NCI-H226 (cell line): ENCODE data around the gene CFB.
"Not testable (repeated sequence)": the region's sequence is repeated elsewhere in the genome, so short reads cannot be mapped to it uniquely, and the experiment has no call there.

Experiments
- DNase-seq: peaks from one replicate; pipeline ENCODE4 v3.0.0-alpha.2; 2015

The CFB gene

DNA sequence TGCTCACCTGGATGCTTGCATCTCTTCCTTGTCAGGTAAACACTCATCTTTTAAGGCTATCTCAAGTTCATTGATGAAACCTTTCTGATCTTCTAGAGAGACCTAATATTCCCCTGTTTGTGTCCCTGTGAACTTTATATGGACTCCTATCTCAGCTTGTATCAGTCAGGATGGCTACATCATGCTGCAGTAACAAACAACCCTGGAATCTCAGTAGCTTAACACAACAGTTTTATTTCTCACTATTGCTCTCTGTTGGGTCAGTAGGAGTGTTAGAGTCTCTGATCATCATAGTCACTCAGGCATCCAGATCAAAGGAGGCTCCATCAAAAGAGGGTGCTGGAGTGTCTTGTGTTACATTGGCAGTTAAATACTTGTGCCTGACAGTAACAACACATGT lies 30.5 kb upstream of the CFB start:
- DNase-seq = no peak

DNA sequence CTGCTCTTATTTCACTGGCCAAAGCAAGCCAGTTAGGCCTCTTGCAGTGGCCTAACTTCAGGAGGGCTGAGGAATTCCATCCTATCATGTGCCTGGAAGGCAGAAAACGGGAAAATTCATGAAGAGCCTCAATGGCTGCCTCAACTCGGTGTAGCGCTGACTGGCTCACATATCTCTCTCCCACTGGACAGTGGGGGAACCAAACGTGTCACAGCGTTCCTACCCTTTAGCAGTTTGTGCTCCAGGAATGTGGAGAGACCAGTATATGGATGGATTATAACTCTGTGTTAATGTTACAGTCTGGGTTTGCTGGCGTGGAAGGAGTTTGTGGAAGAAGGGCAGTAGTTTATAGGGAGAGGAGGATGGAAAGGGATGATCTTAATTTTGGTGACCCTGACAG lies 30.1 kb upstream of the CFB start:
- no peak for DNase-seq

DNA sequence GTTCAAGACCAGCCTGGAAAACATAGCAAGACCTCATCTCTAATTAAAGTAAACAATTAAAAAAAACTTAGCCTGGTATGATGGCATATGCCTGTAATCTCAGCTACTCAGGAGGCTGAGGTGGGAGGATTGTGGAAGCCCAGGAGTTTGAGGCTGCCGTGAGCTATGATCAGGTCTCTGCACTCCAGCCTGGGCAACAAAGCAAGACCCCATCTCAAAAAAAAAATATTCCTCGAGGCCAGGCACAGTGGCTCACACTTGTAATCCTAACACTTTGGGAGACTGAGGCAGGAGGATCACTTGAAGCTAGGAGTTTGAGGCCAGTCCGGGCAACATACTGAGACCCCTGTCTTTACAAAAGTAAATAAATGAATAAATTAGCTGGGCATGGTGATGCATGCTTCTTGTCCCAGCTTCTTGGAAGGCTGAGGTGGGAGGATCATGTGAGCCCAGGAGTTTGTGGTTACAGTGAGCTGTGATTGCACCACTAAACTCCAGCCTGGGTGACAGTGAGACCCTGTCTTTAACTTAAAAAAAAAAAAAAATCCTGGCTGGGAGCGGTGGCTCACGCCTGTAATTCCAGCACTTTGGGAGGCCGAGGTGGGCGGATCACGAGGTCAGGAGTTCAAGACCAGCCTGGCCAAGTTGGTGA lies 27.7 kb upstream of the CFB start:
- DNase-seq = no peak

DNA sequence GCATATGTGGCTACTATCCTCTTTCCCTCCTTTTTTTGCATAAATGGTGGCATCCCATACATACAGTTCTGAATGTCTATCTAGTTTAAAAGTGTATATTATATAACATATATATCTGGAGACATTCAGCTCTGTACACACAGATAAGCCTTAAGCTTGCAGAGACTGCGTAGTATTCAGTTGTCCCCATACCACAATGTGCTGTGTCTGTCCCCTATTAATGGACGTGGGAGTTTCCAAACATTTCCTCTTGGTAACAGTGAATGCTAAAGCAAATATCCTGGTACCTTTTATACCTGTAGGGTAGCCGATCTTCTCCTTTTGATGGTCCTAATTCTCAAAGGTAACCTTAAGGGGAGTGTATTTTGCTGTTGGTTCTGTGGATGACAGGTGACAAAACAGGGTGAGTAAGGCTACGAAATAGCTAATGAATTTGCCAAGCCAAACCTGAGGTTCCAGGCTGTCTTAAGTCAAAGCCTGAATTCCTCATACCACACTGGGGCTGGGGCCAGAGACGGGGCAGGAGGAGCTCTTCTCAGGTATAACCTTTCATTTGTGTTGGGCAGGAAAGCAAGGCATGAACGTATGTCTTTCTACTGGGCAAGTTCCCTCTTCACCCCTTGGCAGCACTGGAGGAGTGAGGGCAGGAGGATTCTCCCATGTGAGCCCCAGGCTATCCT lies 26.1 kb upstream of the CFB start:
- no peak for DNase-seq

DNA sequence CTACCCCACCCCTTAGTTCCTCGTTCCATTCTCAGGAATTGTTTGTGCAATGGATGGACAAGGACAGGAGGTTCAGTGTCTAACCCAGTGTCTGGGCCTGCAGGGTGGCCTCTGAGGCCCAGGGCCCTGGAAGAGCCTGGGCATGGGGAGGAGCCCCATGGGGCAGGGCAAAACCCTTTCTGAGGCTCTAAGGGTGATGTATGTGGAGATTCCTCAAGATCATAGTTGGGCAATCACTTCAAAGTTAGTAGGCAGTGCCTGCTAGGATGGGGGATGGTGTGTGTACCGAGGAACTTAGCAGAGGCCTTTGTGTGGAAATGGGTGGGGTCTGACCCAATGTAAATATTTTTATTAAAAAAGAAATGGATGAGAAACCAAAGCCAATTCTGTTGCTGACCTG lies 25.1 kb upstream of the CFB start:
- DNase-seq = peak; percentile 32

DNA sequence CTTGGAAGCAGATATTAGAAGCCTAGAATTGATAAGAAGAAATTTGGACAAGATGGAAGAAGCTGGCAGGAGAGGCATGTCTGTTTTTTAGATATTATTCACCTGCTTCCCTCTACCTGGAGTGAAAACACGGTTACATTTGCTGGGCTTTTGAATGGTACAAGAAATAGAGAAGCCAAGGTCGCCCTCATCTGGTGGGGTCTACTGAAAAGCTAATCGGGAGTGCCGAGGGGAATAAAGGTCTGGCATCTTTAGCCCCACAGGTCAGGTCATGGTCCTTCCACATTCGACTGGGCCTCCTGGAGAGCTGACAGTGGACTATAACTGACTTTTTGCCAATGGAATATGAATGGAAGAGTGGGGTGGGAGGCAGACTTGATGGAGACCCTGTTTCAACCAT lies 23.0 kb upstream of the CFB start:
- no peak for DNase-seq

DNA sequence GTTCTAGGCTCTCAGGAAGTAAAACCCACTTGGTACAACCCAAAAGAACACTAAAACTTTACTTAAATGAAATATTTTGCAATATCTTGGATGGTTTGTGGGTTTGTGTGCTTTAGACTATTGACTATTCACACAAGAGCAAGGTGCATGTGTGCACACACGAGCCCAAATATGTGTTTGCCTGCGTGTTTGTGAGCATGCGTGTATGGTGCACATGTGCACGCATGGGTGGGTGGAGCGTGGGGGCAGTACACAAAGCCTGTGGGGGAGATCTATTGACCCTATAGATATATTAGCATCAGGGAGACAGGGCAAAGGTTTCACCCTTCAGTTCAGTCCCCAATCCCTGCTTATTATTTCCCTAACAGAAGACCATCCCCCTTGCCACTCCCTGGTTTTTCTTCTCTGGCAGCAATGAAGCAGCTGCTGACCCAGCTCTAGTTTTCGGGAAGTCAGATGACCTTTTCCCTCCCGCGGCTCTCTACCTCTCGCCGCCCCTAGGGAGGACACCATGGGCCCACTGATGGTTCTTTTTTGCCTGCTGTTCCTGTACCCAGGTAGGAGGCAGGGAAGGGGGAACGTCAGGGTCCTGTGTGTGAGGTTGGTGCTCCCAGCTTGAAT lies 18.5 kb upstream of the CFB start, which contains the start of gene C2:
C2 (plus strand) TSS at position 476 of the 621 bp plus-strand sequence; CDS start at position 512, 36 bp downstream.
- DNase-seq = no peak

DNA sequence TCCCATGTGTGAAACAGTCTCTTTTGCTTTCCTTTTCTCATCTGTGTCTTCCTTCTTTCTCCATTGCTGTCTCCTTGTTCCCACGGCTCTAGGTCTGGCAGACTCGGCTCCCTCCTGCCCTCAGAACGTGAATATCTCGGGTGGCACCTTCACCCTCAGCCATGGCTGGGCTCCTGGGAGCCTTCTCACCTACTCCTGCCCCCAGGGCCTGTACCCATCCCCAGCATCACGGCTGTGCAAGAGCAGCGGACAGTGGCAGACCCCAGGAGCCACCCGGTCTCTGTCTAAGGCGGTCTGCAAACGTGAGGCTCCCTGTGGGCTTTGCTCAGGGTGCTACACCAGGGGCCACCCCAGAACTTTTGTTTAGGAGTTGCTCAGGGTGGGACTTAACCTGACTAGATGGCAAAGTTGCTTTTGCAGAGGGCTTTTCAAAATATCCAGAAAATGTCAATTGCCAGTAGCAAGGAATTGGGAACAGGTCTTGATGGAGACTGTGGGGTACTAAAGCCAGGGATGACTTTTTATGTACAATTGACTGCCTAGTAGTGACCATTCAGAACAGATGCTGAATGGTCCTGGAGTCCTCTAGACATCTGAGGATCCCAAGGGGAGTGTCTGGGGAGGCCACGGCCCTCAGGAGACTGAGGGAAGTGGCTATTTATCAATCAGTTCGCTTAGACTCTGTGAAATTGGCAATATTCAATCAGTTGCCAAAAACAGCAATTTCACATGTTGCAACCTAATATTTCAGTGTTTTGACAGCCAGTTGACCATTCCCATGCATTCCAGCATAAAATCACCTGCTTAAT lies 17.8 kb upstream of the CFB start:
- DNase-seq = no peak

DNA sequence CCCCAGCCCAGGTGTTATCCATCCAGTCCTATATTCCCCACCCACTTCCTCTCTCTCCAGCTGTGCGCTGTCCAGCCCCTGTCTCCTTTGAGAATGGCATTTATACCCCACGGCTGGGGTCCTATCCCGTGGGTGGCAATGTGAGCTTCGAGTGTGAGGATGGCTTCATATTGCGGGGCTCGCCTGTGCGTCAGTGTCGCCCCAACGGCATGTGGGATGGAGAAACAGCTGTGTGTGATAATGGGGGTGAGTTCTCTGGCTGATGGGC lies 17.3 kb upstream of the CFB start:
- no peak for DNase-seq

DNA sequence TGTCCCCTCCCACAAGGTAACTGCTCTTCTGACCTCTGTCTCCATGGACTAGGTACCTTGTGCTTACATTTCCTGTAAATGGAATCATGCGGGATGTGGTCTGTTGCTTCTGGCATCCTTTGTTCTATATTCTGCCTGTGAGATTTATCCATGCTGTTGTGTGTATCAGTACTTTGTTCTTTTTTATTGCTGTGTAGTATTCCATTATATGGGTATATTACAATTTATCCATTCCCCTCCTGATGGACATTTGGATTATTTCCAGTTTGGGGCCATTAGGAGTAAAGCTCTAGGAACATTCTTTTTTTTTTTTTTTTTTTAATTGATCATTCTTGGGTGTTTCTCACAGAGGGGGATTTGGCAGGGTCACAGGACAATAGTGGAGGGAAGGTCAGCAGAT lies 14.9 kb upstream of the CFB start:
- DNase-seq = no peak

DNA sequence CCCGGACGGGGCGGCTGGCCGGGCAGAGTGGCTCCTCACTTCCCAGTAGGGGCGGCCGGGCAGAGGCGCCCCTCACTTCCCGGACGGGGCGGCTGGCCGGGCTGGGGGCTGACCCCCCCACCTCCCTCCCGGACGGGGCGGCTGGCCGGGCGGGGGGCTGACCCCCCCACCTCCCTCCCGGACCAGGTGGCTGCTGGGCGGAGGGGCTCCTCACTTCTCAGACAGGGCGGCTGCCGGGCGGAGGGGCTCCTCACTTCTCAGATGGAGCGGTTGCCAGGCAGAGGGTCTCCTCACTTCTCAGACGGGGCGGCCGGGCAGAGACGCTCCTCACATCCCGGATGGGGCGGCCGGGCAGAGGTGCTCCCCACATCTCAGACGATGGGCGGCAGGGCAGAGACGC lies 13.8 kb upstream of the CFB start:
- DNase-seq = not testable (repeated sequence)

DNA sequence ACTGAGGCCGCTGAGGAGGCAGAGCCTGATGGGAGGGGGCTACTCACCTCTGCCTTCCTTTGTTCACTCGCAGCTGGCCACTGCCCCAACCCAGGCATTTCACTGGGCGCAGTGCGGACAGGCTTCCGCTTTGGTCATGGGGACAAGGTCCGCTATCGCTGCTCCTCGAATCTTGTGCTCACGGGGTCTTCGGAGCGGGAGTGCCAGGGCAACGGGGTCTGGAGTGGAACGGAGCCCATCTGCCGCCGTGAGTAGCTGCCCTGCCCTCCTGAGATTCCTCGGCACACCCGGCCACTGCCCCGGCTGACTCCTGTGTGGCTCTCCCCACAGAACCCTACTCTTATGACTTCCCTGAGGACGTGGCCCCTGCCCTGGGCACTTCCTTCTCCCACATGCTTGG lies 12.4 kb upstream of the CFB start:
- no peak for DNase-seq

DNA sequence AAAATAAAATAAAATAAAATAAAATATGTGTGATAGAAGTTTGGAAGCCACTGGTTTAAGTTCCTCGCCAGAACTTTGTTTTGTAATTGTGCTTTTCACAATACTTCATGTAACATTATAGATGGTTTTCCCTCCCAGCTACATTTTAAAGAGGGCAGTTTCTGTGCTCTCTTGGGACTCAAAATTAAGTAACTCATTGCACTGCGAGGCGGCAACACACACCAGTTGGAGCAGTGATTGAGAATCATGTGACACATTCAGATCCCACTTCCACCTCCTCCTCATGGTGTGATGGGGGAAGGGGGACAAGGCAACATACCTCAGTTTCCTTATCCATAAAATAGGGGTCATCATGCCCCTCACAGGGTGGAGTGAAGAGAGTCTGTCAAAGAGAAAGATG lies 10.9 kb upstream of the CFB start:
- DNase-seq = no peak

DNA sequence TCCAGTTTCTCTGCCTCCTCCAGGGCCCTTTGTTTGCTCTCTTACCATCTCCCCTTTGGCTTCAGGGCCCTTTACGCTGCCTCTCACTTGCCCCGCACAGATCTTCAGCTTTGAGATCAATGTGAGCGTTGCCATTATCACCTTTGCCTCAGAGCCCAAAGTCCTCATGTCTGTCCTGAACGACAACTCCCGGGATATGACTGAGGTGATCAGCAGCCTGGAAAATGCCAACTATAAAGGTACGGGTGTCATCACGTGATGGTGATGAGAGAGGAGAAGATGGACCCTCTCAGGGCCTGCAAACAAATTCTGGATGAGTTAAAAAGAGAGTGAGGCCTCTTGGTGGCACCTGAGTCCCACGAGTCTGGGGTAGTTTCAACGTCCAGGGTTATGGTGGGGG lies 10.1 kb upstream of the CFB start:
- no peak for DNase-seq

DNA sequence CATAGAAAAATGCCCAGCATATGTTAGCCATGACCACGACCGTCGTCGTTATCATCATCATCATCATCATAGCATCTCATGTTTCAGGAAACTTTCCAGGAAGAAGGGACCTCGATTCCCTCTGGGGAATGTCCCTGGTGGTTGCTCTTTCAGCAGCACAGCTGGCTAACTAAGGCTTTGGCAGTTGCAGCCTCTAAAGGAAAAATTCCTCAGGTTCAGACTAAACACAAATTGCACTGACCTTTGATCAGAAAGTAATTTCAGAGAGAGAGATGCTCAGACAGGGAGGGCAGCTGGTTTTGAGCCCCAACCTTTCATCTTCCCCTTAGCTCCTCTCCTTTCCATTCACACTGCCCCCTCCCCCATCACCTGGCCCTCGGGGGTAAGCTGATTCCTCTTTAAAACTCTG lies 5.6 kb upstream of the CFB start:
- no peak for DNase-seq

DNA sequence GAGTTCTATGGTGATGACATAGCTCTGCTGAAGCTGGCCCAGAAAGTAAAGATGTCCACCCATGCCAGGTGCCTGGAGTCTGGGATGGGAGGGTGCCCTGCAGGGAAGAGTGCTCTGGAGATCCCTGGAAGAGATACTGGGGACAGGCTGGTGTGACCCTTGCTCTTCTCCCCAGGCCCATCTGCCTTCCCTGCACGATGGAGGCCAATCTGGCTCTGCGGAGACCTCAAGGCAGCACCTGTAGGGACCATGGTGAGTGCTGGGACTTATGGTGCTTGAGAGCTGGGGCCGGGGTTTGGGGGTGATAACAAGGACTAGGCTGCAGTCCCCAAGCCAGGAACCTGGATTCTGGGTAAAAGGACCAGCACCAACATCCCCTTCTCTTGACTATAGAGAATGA lies 2.2 kb upstream of the CFB start:
- DNase-seq = no peak

DNA sequence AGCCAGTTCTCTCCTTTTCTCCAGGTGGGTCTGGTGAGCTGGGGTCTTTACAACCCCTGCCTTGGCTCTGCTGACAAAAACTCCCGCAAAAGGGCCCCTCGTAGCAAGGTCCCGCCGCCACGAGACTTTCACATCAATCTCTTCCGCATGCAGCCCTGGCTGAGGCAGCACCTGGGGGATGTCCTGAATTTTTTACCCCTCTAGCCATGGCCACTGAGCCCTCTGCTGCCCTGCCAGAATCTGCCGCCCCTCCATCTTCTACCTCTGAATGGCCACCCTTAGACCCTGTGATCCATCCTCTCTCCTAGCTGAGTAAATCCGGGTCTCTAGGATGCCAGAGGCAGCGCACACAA lies 765 bp upstream of the CFB start:
- no peak for DNase-seq

DNA sequence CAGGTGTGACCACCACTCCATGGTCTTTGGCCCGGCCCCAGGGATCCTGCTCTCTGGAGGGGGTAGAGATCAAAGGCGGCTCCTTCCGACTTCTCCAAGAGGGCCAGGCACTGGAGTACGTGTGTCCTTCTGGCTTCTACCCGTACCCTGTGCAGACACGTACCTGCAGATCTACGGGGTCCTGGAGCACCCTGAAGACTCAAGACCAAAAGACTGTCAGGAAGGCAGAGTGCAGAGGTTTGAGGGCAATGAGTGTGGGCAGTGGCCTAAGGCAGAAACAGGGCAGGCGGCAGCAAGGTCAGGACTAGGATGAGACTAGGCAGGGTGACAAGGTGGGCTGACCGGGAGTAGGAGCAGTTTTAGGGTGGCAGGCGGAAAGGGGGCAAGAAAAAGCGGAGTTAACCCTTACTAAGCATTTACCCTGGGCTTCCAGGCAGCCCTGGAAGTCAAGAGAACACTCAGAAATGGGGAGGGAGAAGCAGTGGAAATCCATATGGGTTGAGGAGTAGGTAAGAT lies 533 bp downstream of the CFB start:
- DNase-seq = no peak

DNA sequence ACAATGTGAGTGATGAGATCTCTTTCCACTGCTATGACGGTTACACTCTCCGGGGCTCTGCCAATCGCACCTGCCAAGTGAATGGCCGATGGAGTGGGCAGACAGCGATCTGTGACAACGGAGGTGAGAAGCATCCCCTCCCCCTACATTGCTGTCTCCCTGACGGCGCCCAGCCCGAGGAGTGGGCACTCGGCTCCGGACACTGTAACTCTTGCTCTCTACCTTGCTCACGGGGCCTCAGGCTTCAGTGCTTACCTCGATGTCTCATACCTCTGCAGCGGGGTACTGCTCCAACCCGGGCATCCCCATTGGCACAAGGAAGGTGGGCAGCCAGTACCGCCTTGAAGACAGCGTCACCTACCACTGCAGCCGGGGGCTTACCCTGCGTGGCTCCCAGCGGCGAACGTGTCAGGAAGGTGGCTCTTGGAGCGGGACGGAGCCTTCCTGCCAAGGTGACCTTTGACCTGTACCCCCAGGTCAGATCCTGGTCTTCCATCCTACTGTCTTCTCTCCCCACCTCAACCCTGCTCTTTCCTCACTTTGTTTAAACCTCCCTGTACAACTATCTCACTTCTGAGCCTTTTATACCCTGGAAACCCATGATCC lies 1.3 kb downstream of the CFB start:
- DNase-seq = no peak

DNA sequence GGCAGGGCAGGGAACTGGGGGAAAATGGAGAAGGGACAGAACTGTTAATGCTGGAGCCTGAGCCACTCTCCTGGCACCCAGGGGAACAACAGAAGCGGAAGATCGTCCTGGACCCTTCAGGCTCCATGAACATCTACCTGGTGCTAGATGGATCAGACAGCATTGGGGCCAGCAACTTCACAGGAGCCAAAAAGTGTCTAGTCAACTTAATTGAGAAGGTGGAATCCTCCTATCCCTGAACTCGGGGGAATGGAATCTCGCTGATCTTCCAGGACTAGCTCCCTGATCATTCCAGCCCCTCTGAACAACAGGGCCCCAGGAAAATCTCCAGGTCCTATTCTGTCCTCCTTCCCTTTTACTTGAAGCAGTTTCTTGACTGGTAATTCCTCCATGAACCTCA lies 2.0 kb downstream of the CFB start:
- no peak for DNase-seq

DNA sequence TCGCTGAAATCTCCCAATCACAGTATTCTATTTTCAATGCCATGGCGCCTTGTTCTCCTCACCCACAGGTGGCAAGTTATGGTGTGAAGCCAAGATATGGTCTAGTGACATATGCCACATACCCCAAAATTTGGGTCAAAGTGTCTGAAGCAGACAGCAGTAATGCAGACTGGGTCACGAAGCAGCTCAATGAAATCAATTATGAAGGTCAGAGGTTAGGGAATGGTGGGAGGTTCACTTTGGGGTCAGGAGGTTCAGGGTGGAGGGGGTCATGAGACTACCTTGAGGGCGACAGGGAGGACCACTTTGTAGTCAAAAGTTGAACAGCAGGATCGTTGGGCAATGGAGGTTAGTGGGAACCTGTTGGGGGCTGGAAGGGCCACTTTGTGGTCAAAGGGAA lies 2.4 kb downstream of the CFB start:
- no peak for DNase-seq

DNA sequence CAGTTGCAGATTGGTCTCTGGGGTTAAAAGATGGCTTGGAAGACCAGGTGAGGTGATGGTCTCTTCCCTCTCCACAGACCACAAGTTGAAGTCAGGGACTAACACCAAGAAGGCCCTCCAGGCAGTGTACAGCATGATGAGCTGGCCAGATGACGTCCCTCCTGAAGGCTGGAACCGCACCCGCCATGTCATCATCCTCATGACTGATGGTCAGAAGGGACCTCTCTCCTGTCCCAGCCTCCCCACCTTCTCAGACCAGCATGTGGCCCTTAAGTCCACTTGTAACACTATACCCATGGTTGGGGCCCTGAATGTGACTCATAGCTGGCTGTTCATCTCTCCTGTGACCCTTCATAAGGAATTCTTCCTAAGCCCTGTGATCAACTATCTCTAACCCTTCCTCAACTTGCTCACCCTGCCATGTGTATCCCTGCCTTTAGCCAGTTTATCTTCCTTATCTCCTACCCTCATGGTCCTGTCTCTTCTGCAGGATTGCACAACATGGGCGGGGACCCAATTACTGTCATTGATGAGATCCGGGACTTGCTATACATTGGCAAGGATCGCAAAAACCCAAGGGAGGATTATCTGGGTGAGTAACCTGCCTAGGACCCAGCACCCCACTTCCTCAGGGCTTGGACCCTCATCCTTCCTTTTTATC lies 3.0 kb downstream of the CFB start:
- no peak for DNase-seq
